ENCODE data around the gene HORMAD1. TPM values are rescaled to one million over a fixed set of nuclear protein-coding genes. Genes with fewer than 3 reads are reported as not detected.

HORMAD1 gene
- total RNA-seq, 1 donor from 2014 or later = 1.6 TPM

- H3K9me3 Mint-ChIP-seq = no peaks in the 10 kb centered on the region
- peak overlapping the region; percentile 67 for H3K27ac Mint-ChIP-seq
- intact Hi-C loops (cut with micrococcal nuclease) = loop anchor here (10.0 kb wide), 1 partner anchor 198 kb away; no protein-coding TSS in a partner anchor
- ChIA-PET CTCF (interaction anchor here (4.7 kb wide), 1 partner anchor 159 kb away, joined by 22 read pairs; no protein-coding TSS in a partner anchor), POLR2A (interaction anchor here (0.7 to 3.4 kb wide), 2 partner anchors 162 to 211 kb away, joined by 4 to 9 read pairs; partner anchors contain the start of gene CERS2)
- peaks cover 55% of the 10 kb centered on the region for H3K36me3 Mint-ChIP-seq (ENCODE audit: low read depth)
- H3K4me3 Mint-ChIP-seq = peak overlapping the region; percentile 69
- peaks cover 65% of the 10 kb centered on the region for H3K4me1 Mint-ChIP-seq
- no peak for ATAC-seq (ENCODE audit: low read depth)
- no peak for DNase-seq
- no peaks in the 10 kb centered on the region for H3K27me3 Mint-ChIP-seq
- TF ChIP-seq CTCF (IDR thresholded peaks at IDR 0.05) = no peak
Observed at GRCh38 chr1:150763018-150763417, 42.3 kb upstream of the HORMAD1 start.

GRCh38 chr1:150762552-150762951 lies 41.9 kb upstream of the HORMAD1 start:
- Mint-ChIP-seq H3K4me1 (peaks cover 64% of the 10 kb centered on the region), H3K27ac (no peak overlapping the region), H3K4me3 (peak overlapping the region; percentile 69), H3K36me3 (ENCODE audit: low read depth) (peaks cover 59% of the 10 kb centered on the region), H3K27me3 (no peaks in the 10 kb centered on the region), H3K9me3 (no peaks in the 10 kb centered on the region)
- no peak for TF ChIP-seq CTCF (IDR thresholded peaks at IDR 0.05)
- POLR2A ChIA-PET = interaction anchor here (0.6 to 0.7 kb wide), 2 partner anchors 161 to 162 kb away, joined by 4 to 6 read pairs; no protein-coding TSS in a partner anchor
- CTCF ChIA-PET = interaction anchor here (4.7 kb wide), 1 partner anchor 159 kb away, joined by 22 read pairs; no protein-coding TSS in a partner anchor
- no peak for DNase-seq
- no peak for ATAC-seq (ENCODE audit: low read depth)
- intact Hi-C loops (cut with micrococcal nuclease) = loop anchor here (10.0 kb wide), 1 partner anchor 198 kb away; no protein-coding TSS in a partner anchor

- peaks cover 58% of the 10 kb centered on the region for H3K4me1 Mint-ChIP-seq
- H3K36me3 Mint-ChIP-seq (ENCODE audit: low read depth) = peaks cover 65% of the 10 kb centered on the region
- no peak overlapping the region for H3K4me3 Mint-ChIP-seq
- DNase-seq (no peak), ATAC-seq (ENCODE audit: low read depth) (no peak)
- H3K27ac Mint-ChIP-seq = no peak overlapping the region
- H3K9me3 Mint-ChIP-seq = no peaks in the 10 kb centered on the region
- no peaks in the 10 kb centered on the region for H3K27me3 Mint-ChIP-seq
- TF ChIP-seq CTCF (IDR thresholded peaks at IDR 0.05) = no peak
- intact Hi-C loops (cut with micrococcal nuclease) = loop anchor here (10.0 kb wide), 1 partner anchor 197 kb away; no protein-coding TSS in a partner anchor
- ChIA-PET POLR2A (no interaction called here), CTCF (interaction anchor here (4.7 kb wide), 1 partner anchor 160 kb away, joined by 22 read pairs; no protein-coding TSS in a partner anchor)
Observed at GRCh38 chr1:150761801-150762200, 41.1 kb upstream of the HORMAD1 start.

- CTCF ChIA-PET = interaction anchor here (1.3 to 2.3 kb wide), 3 partner anchors 10 to 236 kb away, joined by 3 to 13 read pairs (median 5); no protein-coding TSS in a partner anchor
- intact Hi-C loops (cut with micrococcal nuclease) = loop anchor here (1.0 to 10.0 kb wide), 4 partner anchors 53 to 219 kb away; no protein-coding TSS in a partner anchor
- Mint-ChIP-seq H3K36me3 (ENCODE audit: low read depth) (peaks cover 70% of the 10 kb centered on the region), H3K4me3 (peak overlapping the region; percentile 21), H3K9me3 (no peaks in the 10 kb centered on the region), H3K27ac (peak overlapping the region; percentile 72), H3K27me3 (no peaks in the 10 kb centered on the region), H3K4me1 (peaks cover 46% of the 10 kb centered on the region)
- no peak for TF ChIP-seq CTCF (IDR thresholded peaks at IDR 0.05)
- DNase-seq = no peak
- peak; percentile 56 for ATAC-seq (ENCODE audit: low read depth)
- POLR2A ChIA-PET = interaction anchor here (0.6 to 0.9 kb wide), 4 partner anchors 162 to 392 kb away, joined by 3 to 7 read pairs (median 4); partner anchors contain the start of gene FALEC
Observed at GRCh38 chr1:150760013-150760412, 39.3 kb upstream of the HORMAD1 start.

GRCh38 chr1:150753416-150753815 lies 32.7 kb upstream of the HORMAD1 start:
- Mint-ChIP-seq H3K4me3 (no peak overlapping the region), H3K4me1 (no peaks in the 10 kb centered on the region), H3K9me3 (no peaks in the 10 kb centered on the region), H3K27ac (no peak overlapping the region), H3K27me3 (no peaks in the 10 kb centered on the region), H3K36me3 (ENCODE audit: low read depth) (peaks cover 75% of the 10 kb centered on the region)
- TF ChIP-seq CTCF (IDR thresholded peaks at IDR 0.05) = no peak
- ATAC-seq (ENCODE audit: low read depth) (no peak), DNase-seq (no peak)
- intact Hi-C loops (cut with micrococcal nuclease) = no loop called here
- CTCF ChIA-PET = no interaction called here
- POLR2A ChIA-PET = no interaction called here
